HG02970 (cell line): ENCODE measurements around the gene SLC38A6.

Source experiments
- ATAC-seq: cut with Tn5 transposase; IDR thresholded peaks from one replicate; pipeline ENCODE4 v1.9.1; 2021; ENCODE audit warnings: mild to moderate bottlenecking, moderate library complexity, moderate number of reproducible peaks; ENCODE audit not compliant: unreplicated experiment, low FRiP score

The SLC38A6 gene

GRCh38 chr14:60975551-60975950 lies 5.5 kb upstream of the SLC38A6 start:
- no peak for ATAC-seq

GRCh38 chr14:60977847-60978246 lies 3.2 kb upstream of the SLC38A6 start:
- no peak for ATAC-seq

GRCh38 chr14:60981633-60982455 lies 799 bp downstream of the SLC38A6 start:
- ATAC-seq: no peak

- no peak for ATAC-seq
Measured at GRCh38 chr14:60984196-60984595, 3.2 kb downstream of the SLC38A6 start.

GRCh38 chr14:60986500-60986899 lies 5.5 kb downstream of the SLC38A6 start:
- ATAC-seq: no peak

GRCh38 chr14:60989599-60989998 lies 8.6 kb downstream of the SLC38A6 start:
- no peak for ATAC-seq

- no peak for ATAC-seq
Measured at GRCh38 chr14:60998617-60999016, 17.6 kb downstream of the SLC38A6 start.

GRCh38 chr14:60999536-60999935 lies 18.5 kb downstream of the SLC38A6 start:
- ATAC-seq: no peak

- no peak for ATAC-seq
Measured at GRCh38 chr14:61003571-61003970, 22.5 kb downstream of the SLC38A6 start.

- ATAC-seq: no peak
Measured at GRCh38 chr14:61019537-61019936, 38.5 kb downstream of the SLC38A6 start.

GRCh38 chr14:61025251-61026223 lies 44.5 kb downstream of the SLC38A6 start:
- no peak for ATAC-seq

- ATAC-seq: no peak
Measured at GRCh38 chr14:61026526-61026925, 45.5 kb downstream of the SLC38A6 start.

GRCh38 chr14:61031026-61031425 lies 50.0 kb downstream of the SLC38A6 start:
- ATAC-seq: no peak

- no peak for ATAC-seq
Measured at GRCh38 chr14:61033054-61033453, 52.0 kb downstream of the SLC38A6 start.

GRCh38 chr14:61033855-61034254 lies 52.8 kb downstream of the SLC38A6 start:
- no peak for ATAC-seq

GRCh38 chr14:61034416-61035120 lies 53.5 kb downstream of the SLC38A6 start:
- ATAC-seq: peak; percentile 83

GRCh38 chr14:61037215-61037614 lies 56.2 kb downstream of the SLC38A6 start:
- no peak for ATAC-seq

GRCh38 chr14:61041704-61042103 lies 60.7 kb downstream of the SLC38A6 start:
- ATAC-seq: no peak

- ATAC-seq: no peak
Measured at GRCh38 chr14:61042220-61042619, 61.2 kb downstream of the SLC38A6 start.

GRCh38 chr14:61043506-61043905 lies 62.5 kb downstream of the SLC38A6 start:
- no peak for ATAC-seq

GRCh38 chr14:61047021-61047420 lies 66.0 kb downstream of the SLC38A6 start:
- ATAC-seq: no peak
